ENCODE results near the gene PRLR.

- TF ChIP-seq ATF3 (IDR thresholded peaks at IDR 0.05; ENCODE audit: insufficient read depth, low read depth, low read length) (no peak), TAF7 (optimal IDR thresholded peaks at IDR 0.05; ENCODE audit: borderline replicate concordance, low read depth, low read length) (no peak), GABPA (IDR thresholded peaks at IDR 0.05; ENCODE audit: borderline replicate concordance, insufficient read depth, low read length) (no peak), RAD21 (IDR thresholded peaks at IDR 0.05 in 1 of 2, conservative IDR thresholded peaks at IDR 0.05 in 1 of 2; ENCODE audit: low read depth in 2 of 2, low read length in 2 of 2) (no peak), HDAC2 (IDR thresholded peaks at IDR 0.05; ENCODE audit: borderline replicate concordance in 1 of 2, low read depth in 2 of 2, low read length in 2 of 2) (no peak), POLR2A (IDR thresholded peaks at IDR 0.05; ENCODE audit: control extremely low read depth in 1 of 2, low read depth in 2 of 2, low read length in 2 of 2) (no peak), CBX5 (IDR thresholded peaks at IDR 0.05; ENCODE audit: low read depth, low read length) (no peak), JUND (IDR thresholded peaks at IDR 0.05; ENCODE audit: low read length) (no peak), MAFK (IDR thresholded peaks at IDR 0.05; ENCODE audit: low read depth, low read length) (no peak), ASH2L (IDR thresholded peaks at IDR 0.05; ENCODE audit: low read length) (no peak)
- TF ChIP-seq, protein P1, sequence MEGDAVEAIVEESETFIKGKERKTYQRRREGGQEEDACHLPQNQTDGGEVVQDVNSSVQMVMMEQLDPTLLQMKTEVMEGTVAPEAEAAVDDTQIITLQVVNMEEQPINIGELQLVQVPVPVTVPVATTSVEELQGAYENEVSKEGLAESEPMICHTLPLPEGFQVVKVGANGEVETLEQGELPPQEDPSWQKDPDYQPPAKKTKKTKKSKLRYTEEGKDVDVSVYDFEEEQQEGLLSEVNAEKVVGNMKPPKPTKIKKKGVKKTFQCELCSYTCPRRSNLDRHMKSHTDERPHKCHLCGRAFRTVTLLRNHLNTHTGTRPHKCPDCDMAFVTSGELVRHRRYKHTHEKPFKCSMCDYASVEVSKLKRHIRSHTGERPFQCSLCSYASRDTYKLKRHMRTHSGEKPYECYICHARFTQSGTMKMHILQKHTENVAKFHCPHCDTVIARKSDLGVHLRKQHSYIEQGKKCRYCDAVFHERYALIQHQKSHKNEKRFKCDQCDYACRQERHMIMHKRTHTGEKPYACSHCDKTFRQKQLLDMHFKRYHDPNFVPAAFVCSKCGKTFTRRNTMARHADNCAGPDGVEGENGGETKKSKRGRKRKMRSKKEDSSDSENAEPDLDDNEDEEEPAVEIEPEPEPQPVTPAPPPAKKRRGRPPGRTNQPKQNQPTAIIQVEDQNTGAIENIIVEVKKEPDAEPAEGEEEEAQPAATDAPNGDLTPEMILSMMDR (IDR thresholded peaks at IDR 0.05; ENCODE audit: control extremely low read depth in 1 of 3, insufficient read depth in 1 of 3, low read depth in 1 of 3, low read length in 3 of 3), result no peak
These were observed 92.1 kb downstream of the PRLR start for GRCh38 chr5:35138232-35138631.
